Measurements from ENCODE around the gene PCARE. TPM values are rescaled to one million over a fixed set of nuclear protein-coding genes. Genes with fewer than 3 reads are reported as not detected.
A peak's percentile ranks its signal among the peaks of the same experiment; 100 is the strongest.

PCARE gene
- total and polyA plus RNA-seq, 7 donors = under 0.01 to 0.14 TPM; not detected in 5

DNA sequence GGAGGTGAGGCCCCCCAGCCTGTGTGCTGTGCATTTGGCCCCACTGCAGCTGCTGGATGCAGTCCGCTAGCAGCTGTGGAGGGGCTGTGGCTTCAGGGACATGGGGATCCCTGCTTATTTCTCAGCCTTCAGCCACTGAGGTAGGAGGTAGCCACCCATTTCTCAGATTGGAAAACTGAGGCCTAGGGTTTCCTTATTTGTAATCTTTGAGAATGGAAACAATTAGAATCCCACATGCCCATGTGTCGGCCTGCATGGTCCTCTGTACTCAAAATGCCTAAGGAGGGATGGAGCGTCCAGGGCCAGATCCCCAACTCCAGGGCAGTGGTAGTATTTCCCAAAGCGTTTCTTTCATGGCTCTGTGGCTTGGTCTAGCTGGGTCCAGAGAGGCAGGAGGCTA is 51.1 kb downstream of the PCARE start:
- no peaks in the 10 kb centered on the region for H3K4me1 ChIP-seq
- 93 to 95% methylated on average over 4 of the region's 4 CpGs for WGBS, 2 donors
- H3K4me3 ChIP-seq = no peak overlapping the region
- intact Hi-C loops (cut with DNase I) = no loop called here
- no peaks in the 10 kb centered on the region for H3K36me3 ChIP-seq
- H3K27ac ChIP-seq = no peak overlapping the region
- no peaks in the 10 kb centered on the region for H3K27me3 ChIP-seq
- TF ChIP-seq POLR2A (IDR thresholded peaks at IDR 0.05) (no peak), POLR2AphosphoS5 (IDR thresholded peaks at IDR 0.05) (no peak), EP300 (IDR thresholded peaks at IDR 0.05) (no peak)
- TF ChIP-seq, protein P1, sequence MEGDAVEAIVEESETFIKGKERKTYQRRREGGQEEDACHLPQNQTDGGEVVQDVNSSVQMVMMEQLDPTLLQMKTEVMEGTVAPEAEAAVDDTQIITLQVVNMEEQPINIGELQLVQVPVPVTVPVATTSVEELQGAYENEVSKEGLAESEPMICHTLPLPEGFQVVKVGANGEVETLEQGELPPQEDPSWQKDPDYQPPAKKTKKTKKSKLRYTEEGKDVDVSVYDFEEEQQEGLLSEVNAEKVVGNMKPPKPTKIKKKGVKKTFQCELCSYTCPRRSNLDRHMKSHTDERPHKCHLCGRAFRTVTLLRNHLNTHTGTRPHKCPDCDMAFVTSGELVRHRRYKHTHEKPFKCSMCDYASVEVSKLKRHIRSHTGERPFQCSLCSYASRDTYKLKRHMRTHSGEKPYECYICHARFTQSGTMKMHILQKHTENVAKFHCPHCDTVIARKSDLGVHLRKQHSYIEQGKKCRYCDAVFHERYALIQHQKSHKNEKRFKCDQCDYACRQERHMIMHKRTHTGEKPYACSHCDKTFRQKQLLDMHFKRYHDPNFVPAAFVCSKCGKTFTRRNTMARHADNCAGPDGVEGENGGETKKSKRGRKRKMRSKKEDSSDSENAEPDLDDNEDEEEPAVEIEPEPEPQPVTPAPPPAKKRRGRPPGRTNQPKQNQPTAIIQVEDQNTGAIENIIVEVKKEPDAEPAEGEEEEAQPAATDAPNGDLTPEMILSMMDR (IDR thresholded peaks at IDR 0.05) = no peak
- DNase-seq = no peak
- H3K9me3 ChIP-seq = no peaks in the 10 kb centered on the region

DNA sequence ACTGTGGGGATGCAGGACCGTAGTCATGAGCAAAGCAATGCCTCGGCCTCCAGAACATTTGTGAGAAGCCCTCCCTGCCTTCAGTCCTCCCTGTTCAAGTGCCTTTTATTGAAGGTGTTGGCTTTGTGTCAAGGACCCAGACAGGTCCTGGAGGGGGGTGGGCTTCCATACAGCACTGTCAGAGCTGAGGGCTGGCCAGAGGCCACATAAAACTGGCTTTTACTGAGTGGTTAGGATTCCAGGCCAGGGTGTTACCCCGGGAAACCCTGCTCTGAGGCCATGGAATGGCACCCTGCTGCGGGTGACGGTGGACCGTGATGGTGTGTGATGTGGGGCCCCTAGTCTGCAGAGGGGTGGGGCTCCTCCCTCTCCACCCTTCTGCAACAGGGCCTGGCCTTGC is 51.6 kb downstream of the PCARE start:
- Histone ChIP-seq H3K36me3 (no peaks in the 10 kb centered on the region), H3K4me1 (no peaks in the 10 kb centered on the region), H3K27me3 (no peaks in the 10 kb centered on the region), H3K4me3 (no peak overlapping the region), H3K27ac (no peak overlapping the region), H3K9me3 (no peaks in the 10 kb centered on the region)
- intact Hi-C loops (cut with DNase I) = no loop called here
- 62 to 64% methylated on average over 6 of the region's 6 CpGs for WGBS, 2 donors
- no peak for TF ChIP-seq POLR2A (IDR thresholded peaks at IDR 0.05)
- TF ChIP-seq, protein P1 (IDR thresholded peaks at IDR 0.05) = no peak
- TF ChIP-seq POLR2AphosphoS5 (IDR thresholded peaks at IDR 0.05) = no peak
- no peak for TF ChIP-seq EP300 (IDR thresholded peaks at IDR 0.05)
- DNase-seq = no peak

DNA sequence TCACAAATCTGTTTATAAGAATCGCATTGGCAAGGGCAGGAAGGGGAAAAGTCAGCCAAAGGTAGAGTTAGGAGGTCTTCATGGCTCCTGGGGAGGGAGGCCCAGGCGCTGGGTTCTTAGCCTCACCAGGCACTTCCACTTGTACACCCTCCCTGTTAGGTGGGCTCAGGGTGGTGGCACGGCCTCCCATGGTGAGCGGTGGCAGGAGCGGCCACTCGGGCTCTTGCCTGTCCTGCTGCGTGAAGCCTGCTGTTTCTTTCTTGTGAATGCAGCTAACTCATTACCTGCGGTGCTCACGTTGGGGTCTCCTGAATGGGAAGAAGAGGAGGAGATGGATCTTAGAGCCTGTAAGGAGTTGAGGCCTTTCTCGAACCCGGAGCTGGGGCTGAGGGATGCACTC is 52.4 kb downstream of the PCARE start:
- TF ChIP-seq POLR2AphosphoS5 (IDR thresholded peaks at IDR 0.05) (no peak), EP300 (IDR thresholded peaks at IDR 0.05) (no peak), POLR2A (IDR thresholded peaks at IDR 0.05) (no peak)
- TF ChIP-seq, protein P1 (IDR thresholded peaks at IDR 0.05) = no peak
- Histone ChIP-seq H3K36me3 (no peaks in the 10 kb centered on the region), H3K9me3 (no peaks in the 10 kb centered on the region), H3K4me1 (no peaks in the 10 kb centered on the region), H3K27ac (no peak overlapping the region), H3K27me3 (no peaks in the 10 kb centered on the region), H3K4me3 (no peak overlapping the region)
- peak; percentile 35 for DNase-seq
- intact Hi-C loops (cut with DNase I) = no loop called here
- WGBS, 2 donors = 89% methylated on average over 11 of the region's 11 CpGs

DNA sequence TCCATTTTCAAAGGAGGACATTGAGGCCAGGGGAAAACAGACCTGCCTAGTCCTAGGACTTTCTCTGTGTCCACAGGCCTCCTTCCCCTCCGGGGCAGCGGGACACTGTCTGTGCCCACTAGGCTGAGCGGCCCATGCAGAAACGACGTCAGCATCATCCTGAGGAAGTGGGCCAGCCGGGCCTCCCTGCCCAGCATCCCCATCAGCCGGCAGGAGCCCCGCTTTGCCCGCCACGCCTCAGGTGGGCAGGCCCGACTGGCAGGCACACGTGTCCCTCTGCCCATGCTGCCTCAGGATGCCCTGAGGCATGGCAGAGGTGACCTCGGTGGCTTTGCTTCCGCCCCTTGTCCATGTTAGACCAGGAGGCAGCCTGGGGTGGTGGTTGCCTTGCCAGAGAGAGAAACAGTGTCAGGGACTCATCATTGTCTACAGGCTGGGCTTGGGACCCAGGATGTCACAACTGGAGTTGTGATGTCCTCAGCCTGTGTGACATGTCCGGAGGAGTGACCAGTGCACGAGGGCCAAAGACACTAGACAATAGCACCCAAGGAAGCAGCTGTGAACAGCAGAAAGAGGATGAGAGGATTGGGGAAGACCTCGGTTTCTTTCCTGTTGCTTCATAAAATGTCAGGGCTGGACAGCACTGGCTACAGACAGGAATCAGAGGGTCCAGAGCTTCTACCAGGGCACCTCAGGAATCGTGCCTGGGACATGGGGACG is 56.4 kb downstream of the PCARE start:
- 87 to 90% methylated on average over 19 of the region's 19 CpGs for WGBS, 2 donors
- no peaks in the 10 kb centered on the region for H3K36me3 ChIP-seq
- peaks cover 0 to 8% (median under 1%) of the 10 kb centered on the region in 4 donors for H3K4me1 ChIP-seq
- TF ChIP-seq POLR2A (IDR thresholded peaks at IDR 0.05) = no peak
- no peak for TF ChIP-seq POLR2AphosphoS5 (IDR thresholded peaks at IDR 0.05)
- TF ChIP-seq, protein P1 (IDR thresholded peaks at IDR 0.05) = no peak
- TF ChIP-seq EP300 (IDR thresholded peaks at IDR 0.05) = no peak
- no peak for DNase-seq
- intact Hi-C loops (cut with DNase I) = no loop called here
- H3K27me3 ChIP-seq = no peaks in the 10 kb centered on the region
- no peak overlapping the region for H3K27ac ChIP-seq
- no peak overlapping the region for H3K4me3 ChIP-seq
- no peaks in the 10 kb centered on the region for H3K9me3 ChIP-seq

DNA sequence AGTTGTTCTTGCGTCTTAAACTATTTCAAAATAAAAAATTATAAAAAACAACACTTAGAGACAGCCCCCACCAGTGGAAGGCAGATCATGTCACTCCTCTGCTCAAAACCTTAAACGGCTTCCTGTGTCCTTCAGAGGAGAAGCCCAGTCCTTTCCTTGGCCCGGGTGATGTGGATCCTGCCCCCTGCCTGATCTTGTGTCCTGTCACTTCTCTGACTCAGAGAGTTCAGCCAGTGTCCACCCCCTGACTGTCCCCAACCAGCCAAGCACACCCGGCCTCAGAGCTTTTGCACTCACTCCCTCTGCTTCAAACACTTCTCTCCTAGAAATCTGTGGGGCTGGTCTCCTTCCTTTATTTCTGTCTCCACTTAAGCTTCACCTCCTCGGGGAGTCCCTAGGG is 57.8 kb downstream of the PCARE start:
- intact Hi-C loops (cut with DNase I) = no loop called here
- peak overlapping the region in 1 of 4 donors; percentile 7 for H3K27ac ChIP-seq
- H3K9me3 ChIP-seq = no peaks in the 10 kb centered on the region
- no peaks in the 10 kb centered on the region for H3K27me3 ChIP-seq
- H3K4me3 ChIP-seq = no peak overlapping the region
- TF ChIP-seq POLR2A (IDR thresholded peaks at IDR 0.05) (no peak), POLR2AphosphoS5 (IDR thresholded peaks at IDR 0.05) (no peak), EP300 (IDR thresholded peaks at IDR 0.05) (no peak)
- TF ChIP-seq, protein P1 (IDR thresholded peaks at IDR 0.05) = no peak
- 60 to 69% methylated on average over 5 of the region's 5 CpGs for WGBS, 2 donors
- no peaks in the 10 kb centered on the region for H3K36me3 ChIP-seq
- peaks cover 0 to 22% (median 14%) of the 10 kb centered on the region in 4 donors for H3K4me1 ChIP-seq
- DNase-seq = no peak

All from sigmoid colon (tissue), 7 donors.